ENCODE results near the gene PTGFRN. TPM values are rescaled to one million over a fixed set of nuclear protein-coding genes. Genes with fewer than 3 reads are reported as not detected.

PTGFRN gene
- polyA plus RNA-seq, 1 donor from 2014 or later = 20.1 TPM

- H3F3A ChIP-seq (ENCODE audit: insufficient read depth, low read length, poor library complexity, severe bottlenecking) = no peaks in the 10 kb centered on the region
- H3K36me3 ChIP-seq (ENCODE audit: insufficient read depth, low read length) = no peaks in the 10 kb centered on the region
- no peaks in the 10 kb centered on the region for H3K27me3 ChIP-seq (ENCODE audit: insufficient read depth, low read depth, low read length)
- peak overlapping the region; percentile 84 for H3K4me3 ChIP-seq (ENCODE audit: low read length)
- TF ChIP-seq TAF1 (IDR thresholded peaks at IDR 0.05; ENCODE audit: low read depth) = no peak
- TF ChIP-seq EZH2 (IDR thresholded peaks at IDR 0.05; ENCODE audit: borderline replicate concordance, insufficient read depth, low read length, poor library complexity, severe bottlenecking) = no peak
- TF ChIP-seq RAD21 (conservative IDR thresholded peaks at IDR 0.05) = no peak
- TF ChIP-seq CTCF (IDR thresholded peaks at IDR 0.05; ENCODE audit: poor library complexity, severe bottlenecking) = no peak
- no peak for TF ChIP-seq SMC3 (conservative IDR thresholded peaks at IDR 0.05; ENCODE audit: poor library complexity)
- TF ChIP-seq REST (IDR thresholded peaks at IDR 0.05; ENCODE audit: borderline replicate concordance) = no peak
- no peak for TF ChIP-seq MXI1 (conservative IDR thresholded peaks at IDR 0.05; ENCODE audit: poor library complexity, severe bottlenecking)
- TF ChIP-seq EP300 (conservative IDR thresholded peaks at IDR 0.05; ENCODE audit: poor library complexity, severe bottlenecking) = no peak
- TF ChIP-seq POLR2AphosphoS5 (IDR thresholded peaks at IDR 0.05) = no peak
- no peak overlapping the region for H3K9ac ChIP-seq (ENCODE audit: low read length)
- no peak overlapping the region for H3K27ac ChIP-seq (ENCODE audit: low read length)
- no peak overlapping the region for H2AFZ ChIP-seq (ENCODE audit: low read depth, low read length)
- H3K9me2 ChIP-seq (ENCODE audit: insufficient read depth, low read length) = no peaks in the 10 kb centered on the region
- no peaks in the 10 kb centered on the region for H3K9me3 ChIP-seq (ENCODE audit: low read length)
- H3K4me2 ChIP-seq (ENCODE audit: low read length) = no peak overlapping the region
- peaks cover 19% of the 10 kb centered on the region for H3K79me2 ChIP-seq (replicated peaks; ENCODE audit: insufficient read depth, low read length)
- no peaks in the 10 kb centered on the region for H4K20me1 ChIP-seq (ENCODE audit: insufficient read depth)
Measured at GRCh38 chr1:116913941-116914340, 4.2 kb downstream of the PTGFRN start.

GRCh38 chr1:116914667-116915066 is 5.0 kb downstream of the PTGFRN start:
- Histone ChIP-seq H3K27ac (ENCODE audit: low read length) (no peak overlapping the region), H3K79me2 (replicated peaks; ENCODE audit: insufficient read depth, low read length) (peaks cover 25% of the 10 kb centered on the region), H3K9ac (ENCODE audit: low read length) (no peak overlapping the region), H3F3A (ENCODE audit: insufficient read depth, low read length, poor library complexity, severe bottlenecking) (no peaks in the 10 kb centered on the region), H3K27me3 (ENCODE audit: insufficient read depth, low read depth, low read length) (no peaks in the 10 kb centered on the region), H3K4me2 (ENCODE audit: low read length) (no peak overlapping the region), H4K20me1 (ENCODE audit: insufficient read depth) (no peaks in the 10 kb centered on the region), H3K36me3 (ENCODE audit: insufficient read depth, low read length) (no peaks in the 10 kb centered on the region), H3K4me3 (ENCODE audit: low read length) (no peak overlapping the region), H3K9me2 (ENCODE audit: insufficient read depth, low read length) (no peaks in the 10 kb centered on the region), H2AFZ (ENCODE audit: low read depth, low read length) (no peak overlapping the region), H3K9me3 (ENCODE audit: low read length) (no peaks in the 10 kb centered on the region)
- TF ChIP-seq MXI1 (conservative IDR thresholded peaks at IDR 0.05; ENCODE audit: poor library complexity, severe bottlenecking) = no peak
- TF ChIP-seq CTCF (IDR thresholded peaks at IDR 0.05; ENCODE audit: poor library complexity, severe bottlenecking) = no peak
